GM12865 (cell line): Measurements from ENCODE around the gene FMR1NB.

Experiments
- DNase-seq: peaks from one replicate; pipeline ENCODE4 v3.0.0; 2010; ENCODE audit warnings: low read depth
- H3K4me3 ChIP-seq: 2 replicates; pipeline ENCODE4 v1.5.1; 2011; ENCODE audit warnings: mild to moderate bottlenecking, low read depth, low read length, control low read depth
- TF ChIP-seq, protein P1 (sequence below): IDR thresholded peaks from 2 replicates; pipeline ENCODE4 v1.5.1; 2011; ENCODE audit warnings: low read length, control low read depth, low read depth, inconsistent platforms; ENCODE audit not compliant: insufficient read depth; ENCODE audit errors: missing control alignments

The FMR1NB gene

DNA sequence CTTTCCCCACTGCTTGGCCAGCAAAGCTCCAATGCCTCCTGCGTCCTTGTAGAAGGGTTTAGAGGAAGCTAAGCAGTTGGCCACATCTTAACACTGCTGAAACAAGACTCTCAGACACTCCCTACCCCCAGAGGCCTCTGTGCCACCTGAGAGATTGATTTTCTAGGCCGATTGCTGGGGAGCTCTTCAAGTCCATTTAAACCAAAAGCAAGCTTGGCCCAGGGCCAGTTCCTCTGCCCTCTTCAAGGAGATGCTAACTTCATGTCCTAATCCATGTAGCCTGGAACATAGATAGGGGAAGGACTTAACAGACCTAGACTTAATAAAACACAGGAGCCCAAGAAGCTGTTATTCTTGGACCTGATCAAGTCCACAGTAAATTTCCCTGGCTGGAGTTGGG is 27.2 kb upstream of the FMR1NB start:
- no peak overlapping the region for H3K4me3 ChIP-seq
- DNase-seq = no peak
- TF ChIP-seq, protein P1, sequence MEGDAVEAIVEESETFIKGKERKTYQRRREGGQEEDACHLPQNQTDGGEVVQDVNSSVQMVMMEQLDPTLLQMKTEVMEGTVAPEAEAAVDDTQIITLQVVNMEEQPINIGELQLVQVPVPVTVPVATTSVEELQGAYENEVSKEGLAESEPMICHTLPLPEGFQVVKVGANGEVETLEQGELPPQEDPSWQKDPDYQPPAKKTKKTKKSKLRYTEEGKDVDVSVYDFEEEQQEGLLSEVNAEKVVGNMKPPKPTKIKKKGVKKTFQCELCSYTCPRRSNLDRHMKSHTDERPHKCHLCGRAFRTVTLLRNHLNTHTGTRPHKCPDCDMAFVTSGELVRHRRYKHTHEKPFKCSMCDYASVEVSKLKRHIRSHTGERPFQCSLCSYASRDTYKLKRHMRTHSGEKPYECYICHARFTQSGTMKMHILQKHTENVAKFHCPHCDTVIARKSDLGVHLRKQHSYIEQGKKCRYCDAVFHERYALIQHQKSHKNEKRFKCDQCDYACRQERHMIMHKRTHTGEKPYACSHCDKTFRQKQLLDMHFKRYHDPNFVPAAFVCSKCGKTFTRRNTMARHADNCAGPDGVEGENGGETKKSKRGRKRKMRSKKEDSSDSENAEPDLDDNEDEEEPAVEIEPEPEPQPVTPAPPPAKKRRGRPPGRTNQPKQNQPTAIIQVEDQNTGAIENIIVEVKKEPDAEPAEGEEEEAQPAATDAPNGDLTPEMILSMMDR = no peak

- TF ChIP-seq, protein P1 = no peak
- no peak for DNase-seq
- H3K4me3 ChIP-seq = no peak overlapping the region
Observed at GRCh38 chrX:147957291-147957690, 23.8 kb upstream of the FMR1NB start.

DNA sequence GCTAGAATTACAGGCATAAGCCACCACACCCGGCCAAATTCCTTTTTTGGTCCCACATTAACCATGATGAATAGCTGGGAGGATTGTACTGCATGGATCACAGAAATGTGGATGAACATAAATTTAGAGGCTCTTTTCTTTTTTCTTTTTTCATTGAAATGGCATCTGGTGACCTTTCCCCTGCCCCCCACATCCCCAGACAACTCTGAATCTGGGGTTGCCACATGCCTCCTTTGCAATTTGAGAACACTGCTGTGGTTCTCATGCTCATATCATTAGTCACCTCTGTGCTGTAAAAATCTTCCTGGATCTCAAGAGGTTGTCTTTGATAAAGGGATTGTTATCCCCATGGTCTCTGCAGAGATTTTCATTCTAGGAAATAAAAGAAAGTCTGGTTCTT is 22.8 kb upstream of the FMR1NB start:
- no peak overlapping the region for H3K4me3 ChIP-seq
- DNase-seq = no peak
- TF ChIP-seq, protein P1 = no peak

DNA sequence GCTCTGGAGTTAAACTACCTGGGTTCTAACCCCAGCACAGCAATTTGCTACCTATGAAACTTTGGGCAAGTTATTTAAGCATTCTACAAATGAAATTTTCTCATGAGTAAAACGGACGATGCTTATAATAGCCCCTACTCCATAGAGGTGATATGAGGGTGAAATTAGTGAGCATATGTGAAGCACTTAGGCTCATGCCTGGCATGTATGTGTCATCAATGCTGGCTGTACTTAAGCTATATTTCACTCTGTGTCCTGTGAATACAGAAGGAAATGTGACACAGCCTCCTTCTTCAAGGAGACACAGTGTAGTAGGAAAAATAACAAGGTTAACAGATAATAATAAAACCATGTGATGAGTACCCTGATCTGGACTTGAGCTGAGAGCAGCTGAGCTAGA is 20.4 kb upstream of the FMR1NB start:
- DNase-seq = no peak
- H3K4me3 ChIP-seq = no peak overlapping the region
- TF ChIP-seq, protein P1 = no peak

GRCh38 chrX:147962476-147962875 is 18.7 kb upstream of the FMR1NB start:
- no peak overlapping the region for H3K4me3 ChIP-seq
- TF ChIP-seq, protein P1 = no peak
- DNase-seq = no peak

GRCh38 chrX:147978931-147979330 is 2.2 kb upstream of the FMR1NB start:
- H3K4me3 ChIP-seq = no peak overlapping the region
- DNase-seq = no peak
- TF ChIP-seq, protein P1 = no peak

DNA sequence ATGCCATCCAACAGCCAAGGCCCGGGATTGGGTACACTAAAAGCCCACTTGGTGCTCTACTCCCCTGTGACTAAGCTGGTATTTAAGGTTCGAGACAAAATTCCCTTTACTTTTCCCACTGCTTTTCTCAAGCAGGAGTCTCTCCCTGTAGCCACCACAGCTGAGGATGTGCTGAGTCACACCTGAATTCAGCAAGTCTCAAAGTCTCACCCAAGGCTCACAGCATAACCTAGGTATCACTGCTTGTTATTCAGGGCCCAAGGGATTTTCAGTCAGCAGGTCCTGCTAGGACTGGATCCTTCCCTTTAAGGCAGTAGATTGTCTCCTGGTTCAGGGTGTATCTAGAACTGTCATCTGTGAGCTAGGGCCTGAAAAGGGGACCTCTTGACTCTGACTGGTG is 39.2 kb downstream of the FMR1NB start:
- TF ChIP-seq, protein P1 = no peak
- no peak for DNase-seq
- H3K4me3 ChIP-seq = no peak overlapping the region
